ENCODE data around the gene VAV1.

VAV1 gene

GRCh38 chr19:6772028-6772865 is at the start of gene VAV1:
TSS of gene VAV1 (plus strand) at chr19:6772708. CDS start at chr19:6772808, 100 bp downstream.
- no peak for DNase-seq

- peak; percentile 30 for DNase-seq
Observed at GRCh38 chr19:6723108-6723618, 49.3 kb upstream of the VAV1 start.

- no peak for DNase-seq
Observed at GRCh38 chr19:6723738-6724137, 48.8 kb upstream of the VAV1 start.

GRCh38 chr19:6724631-6725492 is 47.6 kb upstream of the VAV1 start:
- no peak for DNase-seq

GRCh38 chr19:6725513-6726231 is 46.8 kb upstream of the VAV1 start:
- peak; percentile 53 for DNase-seq

GRCh38 chr19:6728346-6728745 is 44.2 kb upstream of the VAV1 start:
- DNase-seq: no peak

- DNase-seq: no peak
Observed at GRCh38 chr19:6729573-6730152, 42.8 kb upstream of the VAV1 start.

GRCh38 chr19:6730153-6730804 is 42.2 kb upstream of the VAV1 start:
- DNase-seq: peak; percentile 14

GRCh38 chr19:6730941-6731670 is 41.4 kb upstream of the VAV1 start:
- no peak for DNase-seq

- no peak for DNase-seq
Observed at GRCh38 chr19:6731822-6732221, 40.7 kb upstream of the VAV1 start.

- DNase-seq: no peak
Observed at GRCh38 chr19:6732803-6733337, 39.6 kb upstream of the VAV1 start.

GRCh38 chr19:6733338-6734095 is 39.0 kb upstream of the VAV1 start:
- no peak for DNase-seq

GRCh38 chr19:6734096-6734696 is 38.3 kb upstream of the VAV1 start:
- peak; percentile 20 for DNase-seq

- DNase-seq: no peak
Observed at GRCh38 chr19:6735181-6735911, 37.2 kb upstream of the VAV1 start.

- DNase-seq: peak; percentile 78
Observed at GRCh38 chr19:6736169-6736916, 36.2 kb upstream of the VAV1 start.

GRCh38 chr19:6736917-6737283 is 35.6 kb upstream of the VAV1 start:
- no peak for DNase-seq

- DNase-seq: peak; percentile 100
Observed at GRCh38 chr19:6737284-6737872, 35.1 kb upstream of the VAV1 start, which contains the start of gene GPR108. TSS of gene GPR108 (minus strand) at chr19:6737580. CDS start at chr19:6737576, 4 bp downstream.

Measured in kidney glomerular epithelial cell (primary cell).